Kidney tubule cell (primary cell): ENCODE data around the gene GSDME.

ENCODE experiments used
- DNase-seq: peaks from one replicate; pipeline ENCODE4 v3.0.0-alpha.2; 2018; ENCODE audit warnings: low spot score

GSDME gene

GRCh38 chr7:24769851-24770250 is 12.6 kb upstream of the GSDME start:
- DNase-seq, result no peak

DNA sequence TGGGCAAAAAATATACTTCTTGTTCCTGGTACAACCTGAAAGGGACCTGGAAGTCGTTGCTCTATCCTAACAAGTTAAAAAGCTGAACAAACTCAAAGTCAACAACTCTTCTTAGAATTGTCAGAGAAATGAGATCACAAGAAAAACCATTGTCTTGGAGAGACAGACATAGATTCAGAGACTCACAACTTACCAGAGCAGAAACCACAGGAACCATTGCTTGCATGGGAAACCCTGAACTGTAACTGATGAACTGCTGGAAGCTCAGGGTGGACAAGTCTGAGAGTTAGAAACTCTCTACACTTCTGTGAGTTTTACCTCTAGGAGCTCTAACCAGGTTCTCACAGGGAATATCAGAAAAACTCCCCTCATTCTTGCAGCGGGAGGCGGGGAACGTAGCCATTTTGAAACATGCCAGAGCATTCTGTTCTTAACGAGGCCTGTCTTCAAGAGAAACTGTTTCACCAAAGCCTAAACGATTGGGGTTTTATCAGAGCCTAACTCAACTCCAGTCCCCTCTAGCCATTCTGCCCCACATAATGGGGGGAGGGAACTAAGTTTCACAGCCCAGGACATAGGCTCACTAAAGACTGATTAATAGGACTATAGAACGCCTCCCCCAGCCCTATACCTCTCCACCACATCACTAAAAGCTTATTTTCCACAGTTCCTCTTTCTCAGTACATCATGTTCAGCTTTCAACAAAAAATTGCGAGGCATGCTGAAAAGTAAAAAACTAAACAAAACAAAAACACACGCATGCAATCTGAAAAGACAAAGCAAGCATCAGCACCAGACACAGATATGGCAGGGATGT is 12.0 kb upstream of the GSDME start:
- DNase-seq, result peak; percentile 62

DNA sequence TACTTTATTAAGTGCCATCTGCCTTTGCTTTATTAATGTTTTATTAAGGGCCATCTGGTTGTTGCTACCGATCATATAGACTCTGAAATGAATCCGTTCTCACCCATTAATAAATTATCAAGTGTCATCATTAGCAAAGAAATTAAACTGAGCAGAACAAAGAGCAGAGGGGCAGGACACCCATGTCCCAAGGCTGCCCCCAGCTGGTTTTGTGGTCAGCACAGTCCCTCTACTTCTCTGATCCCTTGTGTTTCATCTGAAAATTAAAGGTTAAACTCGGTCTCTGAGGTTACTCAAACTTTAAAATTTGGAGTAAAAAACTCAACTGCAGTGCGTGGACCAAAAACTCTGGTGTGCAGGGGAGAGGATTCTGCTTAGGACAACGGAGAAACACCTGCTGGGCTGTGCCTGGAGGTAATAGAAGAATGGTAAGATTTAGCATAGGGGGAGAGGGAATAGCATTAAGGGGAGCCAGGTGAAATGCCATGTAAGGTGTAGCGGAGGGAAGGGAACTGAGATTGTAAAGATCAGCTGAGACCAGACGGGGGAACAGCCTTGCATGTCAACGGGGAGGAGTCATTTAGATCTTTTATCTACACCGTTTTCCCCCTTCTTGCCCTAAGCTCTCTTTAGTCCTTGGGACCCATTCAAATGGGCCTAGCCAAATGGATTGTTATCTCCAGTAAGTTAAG is 10.8 kb upstream of the GSDME start:
- DNase-seq, result no peak

- no peak for DNase-seq
These were observed 7.9 kb upstream of the GSDME start for GRCh38 chr7:24764972-24765744.

- DNase-seq, result no peak
These were observed 6.7 kb upstream of the GSDME start for GRCh38 chr7:24764011-24764410.

DNA sequence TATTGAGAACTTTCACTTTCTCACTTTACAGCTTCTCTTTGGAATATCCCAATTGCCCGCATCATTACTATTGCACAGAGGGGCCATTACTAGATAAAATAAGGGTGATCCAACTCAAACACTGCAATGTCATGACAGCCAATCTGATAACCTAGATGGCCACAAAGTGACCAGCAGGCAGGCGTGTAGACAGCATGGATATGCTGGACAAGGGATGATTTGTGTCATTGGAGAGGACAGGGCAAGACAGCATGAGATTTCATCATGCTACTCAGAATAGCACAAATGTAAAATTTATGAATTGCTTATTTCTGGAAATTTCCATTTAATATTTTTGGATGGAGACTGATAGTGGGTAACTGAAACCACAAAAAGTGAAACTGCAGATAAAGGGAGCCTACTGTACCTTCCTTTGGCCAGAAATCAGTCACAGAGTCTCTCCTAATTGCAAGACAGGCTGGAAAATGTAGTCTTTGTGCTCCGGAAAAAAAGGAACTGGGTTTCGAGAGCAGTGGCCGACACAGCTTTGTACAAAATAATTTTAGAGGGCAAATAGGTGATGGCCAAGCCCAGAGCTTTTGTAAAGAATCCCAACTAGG is 6.1 kb upstream of the GSDME start:
- DNase-seq, result no peak

GRCh38 chr7:24762771-24763170 is 5.5 kb upstream of the GSDME start:
- no peak for DNase-seq

GRCh38 chr7:24760968-24761367 is 3.7 kb upstream of the GSDME start:
- DNase-seq, result no peak

DNA sequence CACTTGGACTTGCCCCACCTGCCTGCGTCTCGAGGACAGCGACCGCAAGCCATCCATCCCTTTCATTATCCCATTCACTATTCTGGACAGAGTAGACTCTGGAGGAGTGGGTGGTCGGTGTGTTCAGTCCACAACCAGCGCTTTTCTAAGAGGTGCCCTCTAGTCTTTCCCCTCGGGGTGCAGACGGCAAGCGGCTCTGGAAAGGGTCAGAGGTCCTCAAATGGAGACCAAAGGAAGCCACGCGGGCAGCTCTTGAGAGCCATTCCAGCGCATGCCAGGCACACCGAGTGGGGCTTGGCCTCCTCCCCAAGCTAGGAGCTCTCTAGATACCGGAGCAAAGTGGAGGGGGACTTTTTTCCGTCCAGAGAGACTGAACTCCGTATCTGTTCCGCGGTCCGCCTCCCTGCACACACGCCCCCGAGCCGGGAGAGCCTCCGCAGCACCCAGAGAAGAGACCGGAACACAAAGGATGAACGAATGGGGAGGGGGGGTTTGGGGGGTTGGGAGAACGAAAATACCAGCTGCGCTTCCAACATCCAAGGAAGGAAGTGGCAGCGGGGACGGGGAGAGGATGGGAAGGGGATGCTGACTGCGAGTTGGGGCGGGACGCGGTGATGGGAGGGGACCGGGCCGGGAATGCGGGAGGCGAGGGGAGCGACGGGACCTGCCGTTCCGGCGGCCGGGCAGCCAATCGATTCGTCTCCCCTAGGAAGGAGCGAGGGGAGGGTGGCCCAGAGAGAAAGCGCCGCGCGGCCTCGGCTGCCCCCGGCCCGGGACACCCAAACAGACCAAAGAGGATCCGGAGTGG is 515 bp downstream of the GSDME start:
- peak; percentile 75 for DNase-seq

GRCh38 chr7:24755541-24756407 is 1.5 kb downstream of the GSDME start:
- peak; percentile 92 for DNase-seq

DNA sequence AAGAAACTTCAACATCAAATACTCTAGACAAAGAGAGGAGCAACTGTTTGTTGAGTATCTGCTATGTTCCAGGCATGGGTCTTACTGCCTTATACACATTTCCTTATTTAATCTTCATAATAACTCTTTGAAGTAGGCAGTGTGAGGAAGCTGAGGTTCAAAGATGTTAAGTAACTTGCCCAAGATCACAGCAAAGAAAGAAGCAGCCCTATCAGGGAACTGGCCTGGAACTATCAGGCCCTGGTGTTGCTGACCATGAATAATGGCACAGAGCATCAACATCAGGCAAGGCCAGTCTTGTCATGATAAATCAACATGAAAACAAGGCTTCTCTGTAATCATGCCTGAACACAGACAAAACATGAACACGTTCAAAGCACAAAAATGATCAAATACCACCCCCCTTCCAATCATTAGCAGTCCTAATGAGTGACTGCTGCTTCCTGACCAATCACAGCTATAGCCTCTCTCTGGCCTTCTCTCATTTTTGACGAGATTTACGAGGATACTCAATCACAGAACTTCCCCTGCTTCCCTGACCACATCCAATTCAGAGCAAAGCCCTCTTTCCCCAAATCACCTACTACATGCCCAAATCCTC is 2.3 kb downstream of the GSDME start:
- no peak for DNase-seq

- no peak for DNase-seq
These were observed 5.0 kb downstream of the GSDME start for GRCh38 chr7:24752073-24752800.

DNA sequence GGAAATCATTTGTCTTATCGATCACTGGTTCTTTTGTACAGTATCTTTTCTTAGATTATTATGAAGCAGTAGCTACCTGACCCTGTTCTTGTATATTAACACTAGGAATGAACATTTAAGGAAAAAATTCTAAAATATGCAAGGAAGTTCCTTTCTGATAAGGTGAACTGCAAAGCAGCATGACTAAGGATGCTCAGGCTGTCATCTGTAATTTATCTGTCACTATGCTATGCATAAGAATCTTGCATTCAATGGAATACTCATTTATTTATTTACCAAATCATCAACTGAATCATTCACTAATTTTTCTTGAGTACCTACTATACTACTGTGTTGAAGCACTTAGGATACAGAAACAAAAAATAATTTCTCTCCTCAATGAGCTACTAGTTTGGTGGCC is 5.8 kb downstream of the GSDME start:
- no peak for DNase-seq

- DNase-seq, result no peak
These were observed 6.7 kb downstream of the GSDME start for GRCh38 chr7:24750441-24751055.

DNA sequence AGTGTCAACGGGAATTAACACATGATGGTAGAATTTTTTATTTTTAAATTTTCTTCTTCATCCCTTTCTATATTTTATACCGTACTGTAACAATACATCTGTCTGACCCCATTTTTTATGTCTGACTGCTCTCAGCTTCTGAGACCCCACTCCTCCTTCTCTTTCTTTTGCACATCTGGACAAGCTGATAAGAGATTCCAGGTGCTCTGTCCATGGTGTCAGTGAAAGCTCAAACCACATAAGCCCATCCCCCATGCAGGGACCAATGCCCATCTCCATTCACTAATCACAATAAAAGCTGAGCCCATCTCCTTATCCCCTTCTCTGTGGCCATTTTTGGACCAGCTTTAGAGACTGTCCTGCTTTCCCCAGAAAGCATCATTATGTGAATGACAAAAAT is 8.7 kb downstream of the GSDME start:
- no peak for DNase-seq

DNA sequence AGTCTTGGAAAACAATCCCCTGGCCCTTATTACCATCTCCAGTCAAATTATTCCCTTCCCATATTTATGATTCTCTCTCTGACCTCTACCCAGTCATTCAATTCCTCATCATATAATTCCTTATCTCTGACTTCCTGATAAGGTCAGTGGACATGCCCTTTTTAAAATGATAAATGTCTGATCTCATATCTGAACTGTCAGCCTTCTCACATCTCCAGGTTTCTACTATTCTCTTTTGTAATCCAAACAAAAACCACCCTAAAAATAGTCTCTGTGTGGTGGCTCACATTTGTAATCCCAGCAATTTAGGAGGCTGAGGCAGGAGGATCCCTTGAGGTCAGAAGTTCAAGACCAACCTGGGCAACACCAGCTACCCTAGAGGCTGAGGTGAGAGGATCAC is 11.9 kb downstream of the GSDME start:
- no peak for DNase-seq

DNA sequence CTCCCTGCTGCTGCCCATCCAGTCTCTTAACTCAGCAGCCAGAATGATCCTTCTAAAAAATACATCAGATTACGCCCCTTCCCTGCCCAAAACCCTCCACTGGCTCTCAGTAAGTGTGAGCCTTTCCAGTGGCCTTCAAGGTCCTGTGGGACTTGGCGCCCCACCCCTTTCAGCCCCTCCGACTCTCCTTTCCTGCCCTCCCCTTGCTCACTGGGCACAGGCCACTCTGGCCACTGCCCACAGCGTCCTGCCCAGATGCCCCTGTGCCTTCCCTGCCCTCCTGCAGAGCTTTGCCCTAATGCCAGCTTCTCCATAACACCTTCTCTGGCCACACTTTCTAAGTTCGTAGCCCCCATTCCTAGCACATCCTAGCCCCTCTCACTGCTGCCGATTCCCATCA is 13.8 kb downstream of the GSDME start:
- no peak for DNase-seq

GRCh38 chr7:24742506-24743162 is 14.6 kb downstream of the GSDME start:
- DNase-seq, result no peak
